Superior temporal gyrus (tissue), 1 donor: Measurements from ENCODE around the gene RGS14.
"Not testable (repeated sequence)": the region's sequence is repeated elsewhere in the genome, so short reads cannot be mapped to it uniquely, and the experiment has no call there.

ENCODE experiments used
- DNase-seq: peaks from one replicate; pipeline ENCODE4 v3.0.0-alpha.2; 2016; ENCODE audit errors: extremely low spot score

RGS14 gene

DNA sequence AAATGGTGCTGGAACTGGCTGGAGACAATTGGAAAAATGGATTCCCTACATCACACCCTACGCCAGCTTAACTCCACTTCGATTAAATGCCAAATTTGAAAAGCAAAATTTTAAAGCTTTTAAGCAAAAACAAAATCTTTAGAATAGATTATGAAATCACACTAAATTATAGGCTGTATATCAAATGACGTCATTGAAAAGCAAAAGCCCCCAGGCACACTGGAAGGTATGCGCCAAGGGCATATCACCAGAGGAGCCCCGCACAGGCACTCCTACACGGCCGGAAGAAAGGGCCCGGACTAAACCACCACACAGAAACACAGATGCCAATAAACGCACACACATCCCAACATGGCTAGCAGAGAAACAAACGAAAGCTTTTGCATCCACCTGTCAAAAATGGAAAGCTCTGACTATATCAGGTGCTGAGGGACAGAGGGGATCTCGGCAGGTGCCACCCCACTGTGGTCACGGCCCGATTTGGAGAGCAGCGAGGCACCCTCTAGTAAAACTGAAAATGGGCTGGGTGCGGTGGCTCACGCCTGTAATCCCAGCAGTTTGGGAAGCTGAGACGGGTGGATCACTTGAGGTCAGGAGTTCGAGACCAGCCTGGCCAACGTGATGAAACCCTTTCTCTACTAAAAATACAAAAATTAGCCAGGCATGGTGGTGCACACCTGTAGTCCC, 29.0 kb upstream of the RGS14 start:
- DNase-seq, result no peak

GRCh38 chr5:177329883-177330282, 27.8 kb upstream of the RGS14 start:
- no peak for DNase-seq

- DNase-seq, result no peak
These were observed 26.5 kb upstream of the RGS14 start for GRCh38 chr5:177330991-177331842.

GRCh38 chr5:177332031-177332895, 25.5 kb upstream of the RGS14 start:
- DNase-seq, result no peak

DNA sequence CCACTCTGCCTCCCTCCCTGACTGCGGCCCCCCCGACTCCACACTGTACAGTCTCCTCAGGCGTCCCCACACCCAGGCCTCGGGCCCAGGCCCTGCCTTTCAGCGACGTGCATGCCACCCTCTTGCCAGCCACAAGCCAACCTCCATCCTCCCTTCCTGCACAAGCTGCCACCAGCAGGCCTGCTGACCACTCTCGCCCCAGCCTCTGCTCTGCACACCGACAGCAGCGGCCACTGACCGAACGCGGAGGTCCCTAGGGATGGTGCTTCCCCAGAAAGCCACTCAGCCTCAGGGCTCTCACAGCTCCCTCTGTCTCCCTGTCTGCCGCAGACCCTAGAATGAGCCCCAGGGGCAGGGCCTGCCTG, 24.8 kb upstream of the RGS14 start:
- no peak for DNase-seq

DNA sequence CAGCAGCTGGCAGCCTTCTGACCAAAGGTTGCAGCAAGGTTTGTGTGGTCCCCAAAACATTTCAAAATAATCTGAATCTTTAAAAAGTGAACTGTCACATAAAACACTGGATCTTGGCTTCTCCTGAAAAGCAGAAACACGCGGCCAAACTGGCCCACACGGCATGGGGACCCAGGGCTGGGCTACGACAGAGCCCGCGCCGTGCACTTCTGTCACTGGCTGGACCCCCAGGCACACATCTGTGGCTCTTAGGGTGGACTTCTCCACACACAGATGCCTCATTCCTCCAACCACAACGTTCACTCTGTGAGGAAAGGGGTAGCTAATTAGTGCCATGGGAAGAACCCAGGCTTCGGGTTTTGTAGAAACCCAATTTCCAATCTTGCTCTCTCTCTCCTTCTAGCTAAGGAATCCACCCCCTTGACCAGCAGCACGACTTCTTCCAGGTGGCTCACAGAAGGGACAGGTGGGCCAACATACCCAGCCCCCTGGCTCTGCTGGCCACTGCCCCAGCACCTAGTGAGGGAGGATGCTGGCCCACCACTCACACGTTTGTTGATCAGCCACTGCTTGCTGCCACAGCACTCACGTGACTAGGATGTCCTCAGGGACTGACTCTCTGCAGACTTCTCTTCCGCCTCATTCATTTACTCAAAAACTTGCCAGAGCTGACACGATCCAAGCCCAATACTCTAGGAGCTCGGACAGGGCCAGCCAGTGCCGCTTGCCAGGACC, 24.1 kb upstream of the RGS14 start:
- DNase-seq, result no peak

GRCh38 chr5:177334155-177334551, 23.6 kb upstream of the RGS14 start:
- DNase-seq, result no peak

DNA sequence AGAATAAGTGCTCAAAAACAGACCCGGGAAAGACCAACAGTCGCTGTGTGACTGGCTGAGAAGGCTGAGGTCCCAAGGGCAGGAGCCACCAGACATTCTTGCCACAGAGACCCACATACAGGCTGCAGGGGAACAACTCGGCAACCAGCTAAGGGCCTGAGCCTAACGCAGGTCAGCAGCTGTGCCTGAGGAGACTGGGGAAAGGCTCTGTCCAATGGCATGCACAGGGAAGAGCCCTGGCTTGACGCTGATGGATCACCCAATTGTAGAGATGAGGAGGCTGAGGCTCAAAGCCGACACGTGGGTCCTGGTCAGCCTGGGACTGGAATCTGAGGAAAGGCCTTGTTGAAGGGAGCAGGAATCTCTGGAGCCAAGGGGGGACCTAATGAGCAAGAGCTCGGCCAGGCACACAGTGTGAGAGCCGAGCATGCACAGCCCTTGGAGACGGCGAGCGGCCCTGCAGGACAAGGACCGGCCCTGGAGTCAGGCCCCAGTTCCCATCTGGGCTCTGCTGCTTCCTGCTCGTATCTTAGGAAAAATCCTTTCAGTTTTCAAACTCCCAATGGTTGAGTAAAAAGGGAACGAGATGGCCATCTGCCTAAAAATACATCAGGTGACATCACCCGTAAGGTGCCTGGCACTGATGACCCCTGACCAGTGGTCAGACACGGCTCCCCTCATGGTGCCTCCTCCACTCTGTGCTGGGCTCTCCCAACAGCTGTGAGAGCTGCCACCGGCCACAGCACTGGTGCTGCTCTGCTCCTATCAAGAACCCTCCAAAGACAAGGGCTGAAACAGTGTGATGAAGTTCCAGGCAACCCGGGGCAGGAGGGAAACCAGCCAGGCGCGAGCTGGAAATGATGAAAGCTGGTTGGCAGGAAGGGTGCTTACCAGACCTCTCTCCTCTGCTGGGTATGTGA, 22.7 kb upstream of the RGS14 start:
- DNase-seq, result no peak

- DNase-seq, result no peak
These were observed 22.0 kb upstream of the RGS14 start for GRCh38 chr5:177335701-177336065.

GRCh38 chr5:177336112-177336511, 21.6 kb upstream of the RGS14 start:
- no peak for DNase-seq

- no peak for DNase-seq
These were observed 20.9 kb upstream of the RGS14 start for GRCh38 chr5:177336603-177337494.

GRCh38 chr5:177338251-177339106, 19.2 kb upstream of the RGS14 start:
- no peak for DNase-seq

GRCh38 chr5:177339107-177339638, 18.6 kb upstream of the RGS14 start:
- DNase-seq, result no peak

DNA sequence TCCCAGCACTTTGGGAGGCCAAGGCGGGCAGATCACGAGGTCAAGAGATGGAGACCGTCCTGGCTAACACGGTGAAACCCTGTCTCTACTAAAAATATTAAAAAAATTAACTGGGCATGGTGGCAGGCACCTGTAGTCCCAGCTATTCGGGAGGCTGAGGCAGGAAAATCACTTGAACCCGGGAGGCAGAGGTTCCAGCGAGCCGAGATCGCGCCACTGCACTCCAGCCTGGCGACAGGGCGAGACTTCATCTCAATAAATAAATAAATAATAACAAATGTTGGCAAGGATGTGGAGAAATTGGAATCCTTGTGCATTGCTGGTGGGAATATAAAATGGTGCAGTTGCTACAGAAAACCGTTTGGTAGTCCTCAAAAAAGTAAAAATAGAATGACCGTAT, 14.7 kb upstream of the RGS14 start:
- not testable (repeated sequence) for DNase-seq

- DNase-seq, result no peak
These were observed 13.9 kb upstream of the RGS14 start for GRCh38 chr5:177343777-177344176.

- no peak for DNase-seq
These were observed 12.8 kb upstream of the RGS14 start for GRCh38 chr5:177344891-177345290.

- DNase-seq, result no peak
These were observed 10.9 kb upstream of the RGS14 start for GRCh38 chr5:177346820-177347219.

GRCh38 chr5:177347699-177348098, 10.0 kb upstream of the RGS14 start:
- DNase-seq, result no peak

DNA sequence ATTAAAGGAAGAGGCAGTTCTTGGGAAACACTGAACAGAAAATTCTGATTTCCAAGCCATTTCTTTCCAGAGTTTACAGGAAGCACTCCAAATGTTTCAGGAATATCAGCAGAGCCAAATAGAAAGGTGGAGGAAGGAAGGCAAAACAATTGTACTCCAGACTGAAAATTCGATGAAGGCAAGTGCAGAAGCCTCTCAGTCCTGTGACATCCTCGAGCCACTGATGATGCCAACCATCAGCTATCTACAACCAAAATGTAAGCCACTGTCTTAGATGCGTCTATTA, 8.4 kb upstream of the RGS14 start:
- DNase-seq, result no peak
